RWPE2 (cell line): Measurements from ENCODE around the gene SYN1.

Source experiments
- ATAC-seq: fragments of 200-7000 bp; cut with Tn5 transposase; 3 replicates; pipeline ENCODE4 v1.9.1; 2021; ENCODE audit warnings: low read depth
- DNase-seq: peaks from one replicate; pipeline ENCODE4 v3.0.0-alpha.2; 2020; ENCODE audit warnings: low spot score
- H3K27ac ChIP-seq: fragments of 450-650 bp; 2 replicates; pipeline ENCODE4 v1.5.1; 2017; ENCODE audit warnings: mild to moderate bottlenecking; ENCODE audit not compliant: poor library complexity, severe bottlenecking
- H3K27me3 ChIP-seq: fragments of 250-450 bp; sonication (Bioruptor Pico); 2 replicates; pipeline ENCODE4 v1.5.1; 2021; ENCODE audit warnings: mild to moderate bottlenecking, moderate library complexity; ENCODE audit not compliant: insufficient read depth, poor library complexity, severe bottlenecking
- H3K36me3 ChIP-seq: fragments of 250-450 bp; sonication (Bioruptor Pico); 2 replicates; pipeline ENCODE4 v1.5.1; 2020; ENCODE audit warnings: low read depth, mild to moderate bottlenecking, moderate library complexity
- H3K4me1 ChIP-seq: fragments of 250-450 bp; sonication (Bioruptor Pico); 2 replicates; pipeline ENCODE4 v1.5.1; 2021; ENCODE audit warnings: mild to moderate bottlenecking, moderate library complexity; ENCODE audit not compliant: insufficient read depth, poor library complexity, severe bottlenecking
- H3K4me3 ChIP-seq: fragments of 250-450 bp; sonication (Bioruptor Pico); 2 replicates; pipeline ENCODE4 v1.5.1; 2021; ENCODE audit warnings: mild to moderate bottlenecking, moderate library complexity; ENCODE audit not compliant: severe bottlenecking
- H3K9me3 ChIP-seq: fragments of 250-450 bp; sonication (Bioruptor Pico); 2 replicates; pipeline ENCODE4 v1.5.1; 2021; ENCODE audit warnings: mild to moderate bottlenecking, moderate library complexity; ENCODE audit not compliant: severe bottlenecking
- CTCF ChIP-seq: fragments of 450-650 bp; IDR thresholded peaks from one replicate; pipeline ENCODE4 v1.5.1; 2017; ENCODE audit warnings: mild to moderate bottlenecking, moderate library complexity; ENCODE audit not compliant: poor library complexity, severe bottlenecking

Gene SYN1

GRCh38 chrX:47581731-47582647, 37.7 kb downstream of the SYN1 start, which contains the start of gene TIMP1:
Gene TIMP1 (plus strand): TSS chrX:47582436. CDS start chrX:47583416, 980 bp downstream.
- Histone ChIP-seq H3K27ac (peak within 1 kb of the TSS; percentile 56), H3K4me3 (peak within 1 kb of the TSS; percentile 85), H3K27me3 (no peaks in the 10 kb centered on the region), H3K9me3 (no peaks in the 10 kb centered on the region), H3K4me1 (peaks cover 8% of the 10 kb centered on the region), H3K36me3 (peaks cover 9% of the 10 kb centered on the region)
- TF ChIP-seq CTCF, result no peak
- DNase-seq (peak; percentile 92), ATAC-seq (peak; percentile 92)

GRCh38 chrX:47579537-47579936, 40.1 kb downstream of the SYN1 start:
- TF ChIP-seq CTCF, result no peak
- H3K4me1 ChIP-seq, result peaks cover 8% of the 10 kb centered on the region
- no peaks in the 10 kb centered on the region for H3K27me3 ChIP-seq
- DNase-seq, result no peak
- H3K9me3 ChIP-seq, result no peaks in the 10 kb centered on the region
- peaks cover 4% of the 10 kb centered on the region; the same call in 1 of the 2 replicates for H3K36me3 ChIP-seq
- H3K4me3 ChIP-seq, result no peak overlapping the region
- ATAC-seq, result peak; percentile 61
- peak overlapping the region; percentile 35 for H3K27ac ChIP-seq

DNA sequence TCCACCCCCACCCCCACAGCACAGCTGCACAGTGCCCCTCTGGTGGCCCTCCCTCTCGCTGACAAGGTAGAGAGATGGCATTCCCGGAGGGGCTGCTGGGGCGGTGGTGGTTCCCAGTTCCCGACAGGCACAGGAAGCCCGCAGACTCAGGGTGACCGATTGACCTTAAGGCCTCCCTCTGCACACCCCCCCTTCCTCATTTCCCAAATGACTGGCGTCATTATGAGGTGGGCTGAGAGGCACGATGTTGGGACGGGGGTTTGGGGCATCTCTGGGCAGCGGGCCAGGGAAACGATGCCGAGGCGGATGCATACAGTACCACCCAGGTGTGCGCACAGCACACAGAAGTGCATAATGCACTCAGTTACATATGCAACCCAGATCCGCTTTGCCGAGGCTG, 41.0 kb downstream of the SYN1 start:
- H3K4me1 ChIP-seq, result peaks cover 8% of the 10 kb centered on the region
- no peak overlapping the region for H3K27ac ChIP-seq
- H3K36me3 ChIP-seq, result no peaks in the 10 kb centered on the region
- no peak for ATAC-seq
- no peaks in the 10 kb centered on the region for H3K9me3 ChIP-seq
- H3K27me3 ChIP-seq, result no peaks in the 10 kb centered on the region
- no peak for TF ChIP-seq CTCF
- H3K4me3 ChIP-seq, result no peak overlapping the region
- DNase-seq, result no peak

DNA sequence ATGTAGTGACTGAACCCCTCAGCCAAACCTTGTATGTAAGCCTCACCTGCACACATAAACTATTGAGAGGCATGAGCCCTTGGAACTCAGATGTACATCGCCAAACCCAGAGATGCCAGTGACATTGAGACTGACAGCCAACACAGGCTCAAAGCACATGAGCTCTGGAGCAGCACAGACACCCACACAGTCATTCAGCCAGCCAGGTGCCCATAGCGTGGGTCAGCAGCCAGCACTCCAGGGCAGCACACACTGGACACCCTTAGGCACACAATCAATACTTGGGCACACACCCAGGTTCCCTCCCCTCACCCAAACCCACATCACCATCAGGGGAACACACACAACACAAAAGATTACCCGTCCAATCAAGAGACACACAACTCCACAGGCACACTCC, 41.8 kb downstream of the SYN1 start:
- H3K9me3 ChIP-seq, result no peaks in the 10 kb centered on the region
- TF ChIP-seq CTCF, result no peak
- H3K36me3 ChIP-seq, result no peaks in the 10 kb centered on the region
- H3K4me1 ChIP-seq, result peaks cover 12% of the 10 kb centered on the region
- H3K4me3 ChIP-seq, result no peak overlapping the region
- H3K27ac ChIP-seq, result no peak overlapping the region
- no peak for ATAC-seq
- no peak for DNase-seq
- no peaks in the 10 kb centered on the region for H3K27me3 ChIP-seq

- DNase-seq, result no peak
- H3K9me3 ChIP-seq, result no peaks in the 10 kb centered on the region
- H3K36me3 ChIP-seq, result no peaks in the 10 kb centered on the region; the same call in 1 of the 2 replicates
- H3K4me1 ChIP-seq, result peaks cover 16% of the 10 kb centered on the region
- no peak for TF ChIP-seq CTCF
- no peaks in the 10 kb centered on the region for H3K27me3 ChIP-seq
- ATAC-seq, result no peak
- no peak overlapping the region for H3K4me3 ChIP-seq
- no peak overlapping the region for H3K27ac ChIP-seq
These were observed 42.2 kb downstream of the SYN1 start for GRCh38 chrX:47577424-47577823.
